ENCODE measurements around the gene SLC25A22. TPM values are rescaled to one million over a fixed set of nuclear protein-coding genes. Genes with fewer than 3 reads are reported as not detected.

Gene SLC25A22
- total and polyA plus RNA-seq, 9 of the 15 experiments (the other 6 are each of a cell fraction or from before 2014, with no cell fraction given): 0.41 to 55.4 (median 11.4) TPM

DNA sequence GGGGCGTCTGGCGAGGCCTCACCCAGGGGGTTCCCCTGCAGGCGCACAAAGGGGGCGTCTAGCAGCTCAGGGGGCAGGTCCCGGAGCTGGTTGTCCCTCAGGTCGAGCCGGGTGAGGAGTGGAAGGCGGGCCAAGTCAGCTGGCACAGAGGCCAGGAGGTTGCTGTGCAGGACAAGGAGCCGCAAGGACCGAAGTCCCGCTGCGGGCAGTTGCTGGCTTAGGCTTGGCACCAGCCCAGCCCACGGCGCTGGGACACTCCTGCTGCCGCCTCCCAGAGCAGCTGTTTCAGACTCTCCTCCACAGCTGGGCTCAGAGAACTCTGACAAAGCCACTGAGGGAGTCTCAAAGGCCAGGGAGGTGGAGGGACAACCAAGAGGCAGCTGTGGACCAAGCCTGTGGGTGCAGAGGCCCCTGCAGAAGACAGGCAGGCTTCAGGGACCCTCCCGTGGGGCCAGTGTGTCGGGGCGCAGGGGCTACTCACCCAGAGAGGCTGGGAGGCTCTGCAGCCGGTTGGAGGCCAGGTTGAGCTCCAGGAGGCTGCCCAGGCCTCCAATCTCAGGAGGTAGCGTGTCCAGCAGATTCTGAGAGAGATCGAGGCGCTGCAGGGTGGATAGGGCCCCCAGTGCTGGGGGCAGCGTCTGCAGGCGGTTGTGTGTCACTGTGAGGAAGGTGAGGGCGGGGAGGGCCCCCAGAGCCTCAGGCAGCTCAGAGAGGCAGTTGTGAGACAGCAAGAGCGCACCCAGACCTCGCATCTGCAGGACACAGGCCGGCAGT, 4.8 kb upstream of the SLC25A22 start:
- no peak for TF ChIP-seq TCF3 (CRISPR knock-in tag; IDR thresholded peaks at IDR 0.05)
- no peak for TF ChIP-seq MEIS2 (IDR thresholded peaks at IDR 0.05; ENCODE audit: partially characterized antibody)
- TF ChIP-seq JUN (IDR thresholded peaks at IDR 0.05; ENCODE audit: borderline replicate concordance, low read depth, low read length): no peak
- TF ChIP-seq JUN (CRISPR knock-in tag; IDR thresholded peaks at IDR 0.05; ENCODE audit: borderline replicate concordance): no peak
- DNase-seq (ENCODE audit: extremely low read depth in 1 of 4, low spot score in 3 of 4): no peak
- H3K4me2 ChIP-seq (ENCODE audit: insufficient read depth, low read length): no peak overlapping the region
- H3K9me3 ChIP-seq (replicated peaks; ENCODE audit: control insufficient read depth, insufficient read depth, low read depth, low read length): no peaks in the 10 kb centered on the region
- ATAC-seq: no peak
- no TSS peak for BruUV-seq (replicated peaks)
- peaks cover 10 to 93% of the 10 kb centered on the region in 2 experiments; a peak in 4 of 5 replicates for H3K4me1 ChIP-seq (replicated peaks in 1 of 2; ENCODE audit: control insufficient read depth in 2 of 2, insufficient read depth in 2 of 2, low read length in 2 of 2)
- H2AFZ ChIP-seq (ENCODE audit: low read depth, low read length): no peak overlapping the region
- in situ Hi-C loops (cut with MboI): no loop called here
- peak overlapping the region in 1 of 2 experiments; percentile 97; a peak in 2 of 4 replicates for H3K9ac ChIP-seq (ENCODE audit: insufficient read depth in 1 of 2, low read depth in 2 of 2, low read length in 2 of 2)
- H3K79me2 ChIP-seq (ENCODE audit: control insufficient read depth, insufficient read depth, low read length): peaks cover 22% of the 10 kb centered on the region
- intact Hi-C loops (cut with micrococcal nuclease): no loop called here
- no peaks in the 10 kb centered on the region for H4K20me1 ChIP-seq (replicated peaks; ENCODE audit: control insufficient read depth, insufficient read depth, low read length)
- H3K4me3 ChIP-seq: no peak overlapping the region
- H3K27me3 ChIP-seq (ENCODE audit: control insufficient read depth in 2 of 2, insufficient read depth in 2 of 2, low read length in 2 of 2): no peaks in the 10 kb centered on the region
- 91% methylated on average over 21 of the region's 28 CpGs for WGBS (ENCODE audit: insufficient coverage, low coverage, missing lambda C conversion rate)
- FAIRE-seq: no peak
- peaks cover 38% of the 10 kb centered on the region; the same call in 1 of the 3 replicates for H3K36me3 ChIP-seq (ENCODE audit: control insufficient read depth, insufficient read depth, low read length)
- no peaks in the 10 kb centered on the region for H3K9me1 ChIP-seq (ENCODE audit: control insufficient read depth, insufficient read depth, low read length)
- ChIA-PET POLR2A (interaction anchor here (0.6 to 1.1 kb wide), 4 partner anchors 24 to 111 kb away, joined by 3 to 4 read pairs (median 4); no protein-coding TSS in a partner anchor), CTCF (ENCODE audit: low intra/inter-chr PET ratio) (no interaction called here)
- H3K27ac ChIP-seq (ENCODE audit: extremely low read depth, low read depth, low read length): no peak overlapping the region

Data from K562 (cell line).